T-helper 2 cell treated with Interferon-gamma antibody and Interleukin-4, amounts not matched to agents 100 ng/mL and 5 ng/mL, for 36 hours (primary cell): Measurements from ENCODE around the gene GPR108. TPM values are rescaled to one million over a fixed set of nuclear protein-coding genes. Genes with fewer than 3 reads are reported as not detected.
"Not testable (repeated sequence)": the region's sequence is repeated elsewhere in the genome, so short reads cannot be mapped to it uniquely, and the experiment has no call there.

Experiments
- intact Hi-C: fragments of 100-400 bp; cut with micrococcal nuclease; formaldehyde crosslinking; loops from one replicate; pipeline ENCODE4 v1.15.1; 2023
- total RNA-seq: library from RNA; stranded (reverse); gene quantifications from 2 replicates; pipeline ENCODE4 v1.2.3, GENCODE V29; 2022

GPR108 gene
- total RNA-seq, 1 donor from 2014 or later = 72.4 TPM

- intact Hi-C loops = no loop called here
Measured at GRCh38 chr19:6710273-6711077, 26.9 kb downstream of the GPR108 start.

- intact Hi-C loops = no loop called here
Measured at GRCh38 chr19:6709549-6709948, 27.8 kb downstream of the GPR108 start.

GRCh38 chr19:6708913-6709312 lies 28.5 kb downstream of the GPR108 start:
- intact Hi-C loops = not testable (repeated sequence)

- intact Hi-C loops = no loop called here
Measured at GRCh38 chr19:6708346-6708745, 29.0 kb downstream of the GPR108 start.

GRCh38 chr19:6707658-6708018 lies 29.7 kb downstream of the GPR108 start:
- intact Hi-C loops = no loop called here

GRCh38 chr19:6707011-6707657 lies 30.2 kb downstream of the GPR108 start:
- intact Hi-C loops = no loop called here

GRCh38 chr19:6706633-6706958 lies 30.8 kb downstream of the GPR108 start:
- intact Hi-C loops = no loop called here

- intact Hi-C loops = no loop called here
Measured at GRCh38 chr19:6705931-6706632, 31.3 kb downstream of the GPR108 start.

- intact Hi-C loops = no loop called here
Measured at GRCh38 chr19:6700586-6701316, 36.6 kb downstream of the GPR108 start.

- intact Hi-C loops = no loop called here
Measured at GRCh38 chr19:6699935-6700334, 37.4 kb downstream of the GPR108 start.

GRCh38 chr19:6697291-6697690 lies 40.1 kb downstream of the GPR108 start:
- intact Hi-C loops = no loop called here

- intact Hi-C loops = no loop called here
Measured at GRCh38 chr19:6696239-6696820, 41.0 kb downstream of the GPR108 start.

GRCh38 chr19:6694147-6694815 lies 43.1 kb downstream of the GPR108 start:
- intact Hi-C loops = no loop called here

GRCh38 chr19:6693681-6694080 lies 43.7 kb downstream of the GPR108 start:
- intact Hi-C loops = no loop called here

GRCh38 chr19:6693056-6693471 lies 44.3 kb downstream of the GPR108 start:
- intact Hi-C loops = no loop called here

GRCh38 chr19:6692027-6692426 lies 45.4 kb downstream of the GPR108 start:
- intact Hi-C loops = no loop called here

- intact Hi-C loops = no loop called here
Measured at GRCh38 chr19:6691342-6691741, 46.0 kb downstream of the GPR108 start.

- intact Hi-C loops = no loop called here
Measured at GRCh38 chr19:6690160-6690885, 47.1 kb downstream of the GPR108 start.

- intact Hi-C loops = no loop called here
Measured at GRCh38 chr19:6687114-6687513, 50.3 kb downstream of the GPR108 start.

GRCh38 chr19:6686628-6686975 lies 50.8 kb downstream of the GPR108 start:
- intact Hi-C loops = no loop called here
